Right renal pelvis (tissue), 4 donors: ENCODE measurements around the gene ADORA1. TPM values are rescaled to one million over a fixed set of nuclear protein-coding genes. Genes with fewer than 3 reads are reported as not detected.

Source experiments
- DNase-seq, 4 donors: peaks; one replicate each; pipeline ENCODE4 v3.0.0-alpha.2; 2013; ENCODE audit warnings: low read depth in 4 of 4, low spot score in 3 of 4, missing footprints in 1 of 4
- polyA plus RNA-seq, 4 donors: library from polyadenylated mRNA; unstranded; fragments of 120-200 nt; gene quantifications; one replicate each; pipeline ENCODE4 v1.2.1, GENCODE V29; 2013; ENCODE audit not compliant: insufficient read length in 4 of 4

ADORA1 gene
- polyA plus RNA-seq, 4 donors: 5.8 to 6.9 (median 6.5) TPM

- DNase-seq: no peak
Measured at GRCh38 chr1:203093754-203094410, 33.6 kb upstream of the ADORA1 start.

- no peak for DNase-seq
Measured at GRCh38 chr1:203095061-203095690, 32.4 kb upstream of the ADORA1 start.

- no peak for DNase-seq
Measured at GRCh38 chr1:203096566-203096965, 31.0 kb upstream of the ADORA1 start.

- no peak for DNase-seq
Measured at GRCh38 chr1:203097001-203097400, 30.5 kb upstream of the ADORA1 start.

- no peak for DNase-seq
Measured at GRCh38 chr1:203098445-203098844, 29.1 kb upstream of the ADORA1 start.

GRCh38 chr1:203098914-203099520 is 28.5 kb upstream of the ADORA1 start:
- no peak for DNase-seq

- DNase-seq: no peak
Measured at GRCh38 chr1:203099805-203100515, 27.6 kb upstream of the ADORA1 start.

- no peak for DNase-seq
Measured at GRCh38 chr1:203100516-203100869, 27.0 kb upstream of the ADORA1 start.

- DNase-seq: no peak
Measured at GRCh38 chr1:203101813-203102634, 25.5 kb upstream of the ADORA1 start.

GRCh38 chr1:203103216-203103615 is 24.3 kb upstream of the ADORA1 start:
- DNase-seq: no peak

GRCh38 chr1:203103829-203104495 is 23.6 kb upstream of the ADORA1 start:
- DNase-seq: no peak

- DNase-seq: no peak
Measured at GRCh38 chr1:203104789-203105390, 22.6 kb upstream of the ADORA1 start.

GRCh38 chr1:203112475-203112874 is 15.1 kb upstream of the ADORA1 start:
- DNase-seq: no peak

GRCh38 chr1:203113308-203113707 is 14.2 kb upstream of the ADORA1 start:
- DNase-seq: no peak

GRCh38 chr1:203114202-203114601 is 13.3 kb upstream of the ADORA1 start:
- DNase-seq: no peak

- DNase-seq: no peak
Measured at GRCh38 chr1:203116091-203116820, 11.3 kb upstream of the ADORA1 start.

- DNase-seq: peak in 3 of 4 donors; percentile 51 to 56 (median 55)
Measured at GRCh38 chr1:203117611-203118575, 9.6 kb upstream of the ADORA1 start.
